ENCODE measurements around the gene BMPER. TPM values are rescaled to one million over a fixed set of nuclear protein-coding genes. Genes with fewer than 3 reads are reported as not detected.

BMPER gene
- total RNA-seq, 1 experiment from 2014 or later: not detected

GRCh38 chr7:33923440-33924229 lies 18.3 kb downstream of the BMPER start:
- no peaks in the 10 kb centered on the region for H3K4me1 ChIP-seq (ENCODE audit: low read length)
- no peak overlapping the region for H3K4me2 ChIP-seq (ENCODE audit: low read depth, low read length, poor library complexity, severe bottlenecking)
- no peak overlapping the region for H3K9ac ChIP-seq (ENCODE audit: low read length)
- H4K20me1 ChIP-seq (ENCODE audit: insufficient read depth, low read depth, low read length): no peaks in the 10 kb centered on the region
- H3K27me3 ChIP-seq (ENCODE audit: low read length): no peaks in the 10 kb centered on the region
- no peak overlapping the region for H3K27ac ChIP-seq (ENCODE audit: low read length)
- no peaks in the 10 kb centered on the region for H3K9me3 ChIP-seq (ENCODE audit: low read length)
- no peaks in the 10 kb centered on the region for H3K36me3 ChIP-seq (ENCODE audit: insufficient read depth, low read length)
- H3K79me2 ChIP-seq (ENCODE audit: low read length): no peaks in the 10 kb centered on the region
- H3K9me2 ChIP-seq (replicated peaks; ENCODE audit: insufficient read depth, low read length): no peaks in the 10 kb centered on the region
- H3K4me3 ChIP-seq (ENCODE audit: low read length): no peak overlapping the region
- no peak for DNase-seq
- no peak overlapping the region for H2AFZ ChIP-seq (ENCODE audit: low read length)

- Histone ChIP-seq H3K4me1 (ENCODE audit: low read length) (no peaks in the 10 kb centered on the region), H4K20me1 (ENCODE audit: insufficient read depth, low read depth, low read length) (no peaks in the 10 kb centered on the region), H3K4me3 (ENCODE audit: low read length) (no peak overlapping the region), H2AFZ (ENCODE audit: low read length) (no peak overlapping the region), H3K4me2 (ENCODE audit: low read depth, low read length, poor library complexity, severe bottlenecking) (no peak overlapping the region), H3K27ac (ENCODE audit: low read length) (no peak overlapping the region), H3K9me3 (ENCODE audit: low read length) (no peaks in the 10 kb centered on the region), H3K9ac (ENCODE audit: low read length) (no peak overlapping the region), H3K36me3 (ENCODE audit: insufficient read depth, low read length) (no peaks in the 10 kb centered on the region), H3K9me2 (replicated peaks; ENCODE audit: insufficient read depth, low read length) (no peaks in the 10 kb centered on the region), H3K27me3 (ENCODE audit: low read length) (no peaks in the 10 kb centered on the region), H3K79me2 (ENCODE audit: low read length) (no peaks in the 10 kb centered on the region)
- DNase-seq: no peak
These were observed 21.2 kb downstream of the BMPER start for GRCh38 chr7:33926535-33926934.

GRCh38 chr7:33928986-33929385 lies 23.6 kb downstream of the BMPER start:
- H4K20me1 ChIP-seq (ENCODE audit: insufficient read depth, low read depth, low read length): no peaks in the 10 kb centered on the region
- H3K9me3 ChIP-seq (ENCODE audit: low read length): no peaks in the 10 kb centered on the region
- no peak overlapping the region for H3K9ac ChIP-seq (ENCODE audit: low read length)
- H3K9me2 ChIP-seq (replicated peaks; ENCODE audit: insufficient read depth, low read length): no peaks in the 10 kb centered on the region
- no peak overlapping the region for H3K4me3 ChIP-seq (ENCODE audit: low read length)
- H3K4me2 ChIP-seq (ENCODE audit: low read depth, low read length, poor library complexity, severe bottlenecking): no peak overlapping the region
- H3K27me3 ChIP-seq (ENCODE audit: low read length): no peaks in the 10 kb centered on the region
- no peak overlapping the region for H2AFZ ChIP-seq (ENCODE audit: low read length)
- no peak for DNase-seq
- no peaks in the 10 kb centered on the region for H3K36me3 ChIP-seq (ENCODE audit: insufficient read depth, low read length)
- no peaks in the 10 kb centered on the region for H3K4me1 ChIP-seq (ENCODE audit: low read length)
- no peak overlapping the region for H3K27ac ChIP-seq (ENCODE audit: low read length)
- no peaks in the 10 kb centered on the region for H3K79me2 ChIP-seq (ENCODE audit: low read length)

- Histone ChIP-seq H3K27ac (ENCODE audit: low read length) (no peak overlapping the region), H3K9me2 (replicated peaks; ENCODE audit: insufficient read depth, low read length) (no peaks in the 10 kb centered on the region), H3K79me2 (ENCODE audit: low read length) (no peaks in the 10 kb centered on the region), H3K36me3 (ENCODE audit: insufficient read depth, low read length) (no peaks in the 10 kb centered on the region), H3K9me3 (ENCODE audit: low read length) (no peaks in the 10 kb centered on the region), H3K4me2 (ENCODE audit: low read depth, low read length, poor library complexity, severe bottlenecking) (no peak overlapping the region), H2AFZ (ENCODE audit: low read length) (no peak overlapping the region), H3K4me3 (ENCODE audit: low read length) (no peak overlapping the region), H4K20me1 (ENCODE audit: insufficient read depth, low read depth, low read length) (no peaks in the 10 kb centered on the region), H3K27me3 (ENCODE audit: low read length) (no peaks in the 10 kb centered on the region), H3K9ac (ENCODE audit: low read length) (no peak overlapping the region), H3K4me1 (ENCODE audit: low read length) (no peaks in the 10 kb centered on the region)
- DNase-seq: no peak
These were observed 26.9 kb downstream of the BMPER start for GRCh38 chr7:33932221-33932620.

- peak; percentile 80 for DNase-seq
- Histone ChIP-seq H3K9me2 (replicated peaks; ENCODE audit: insufficient read depth, low read length) (no peaks in the 10 kb centered on the region), H4K20me1 (ENCODE audit: insufficient read depth, low read depth, low read length) (no peaks in the 10 kb centered on the region), H3K9me3 (ENCODE audit: low read length) (no peaks in the 10 kb centered on the region), H3K4me3 (ENCODE audit: low read length) (no peak overlapping the region), H3K79me2 (ENCODE audit: low read length) (no peaks in the 10 kb centered on the region), H3K36me3 (ENCODE audit: insufficient read depth, low read length) (no peaks in the 10 kb centered on the region), H2AFZ (ENCODE audit: low read length) (no peak overlapping the region), H3K4me1 (ENCODE audit: low read length) (no peaks in the 10 kb centered on the region), H3K9ac (ENCODE audit: low read length) (no peak overlapping the region), H3K27ac (ENCODE audit: low read length) (no peak overlapping the region), H3K27me3 (ENCODE audit: low read length) (no peaks in the 10 kb centered on the region), H3K4me2 (ENCODE audit: low read depth, low read length, poor library complexity, severe bottlenecking) (no peak overlapping the region)
These were observed 27.6 kb downstream of the BMPER start for GRCh38 chr7:33932832-33933468.

- Histone ChIP-seq H3K9me3 (ENCODE audit: low read length) (no peaks in the 10 kb centered on the region), H3K4me2 (ENCODE audit: low read depth, low read length, poor library complexity, severe bottlenecking) (no peak overlapping the region), H4K20me1 (ENCODE audit: insufficient read depth, low read depth, low read length) (no peaks in the 10 kb centered on the region), H3K36me3 (ENCODE audit: insufficient read depth, low read length) (no peaks in the 10 kb centered on the region), H3K9ac (ENCODE audit: low read length) (no peak overlapping the region), H3K27me3 (ENCODE audit: low read length) (no peaks in the 10 kb centered on the region), H3K27ac (ENCODE audit: low read length) (no peak overlapping the region), H3K4me1 (ENCODE audit: low read length) (no peaks in the 10 kb centered on the region), H3K9me2 (replicated peaks; ENCODE audit: insufficient read depth, low read length) (no peaks in the 10 kb centered on the region), H3K4me3 (ENCODE audit: low read length) (no peak overlapping the region), H2AFZ (ENCODE audit: low read length) (no peak overlapping the region), H3K79me2 (ENCODE audit: low read length) (no peaks in the 10 kb centered on the region)
- DNase-seq: no peak
These were observed 28.4 kb downstream of the BMPER start for GRCh38 chr7:33933611-33934281.

- no peaks in the 10 kb centered on the region for H3K36me3 ChIP-seq (ENCODE audit: insufficient read depth, low read length)
- H3K4me3 ChIP-seq (ENCODE audit: low read length): no peak overlapping the region
- H3K9me2 ChIP-seq (replicated peaks; ENCODE audit: insufficient read depth, low read length): no peaks in the 10 kb centered on the region
- no peak overlapping the region for H2AFZ ChIP-seq (ENCODE audit: low read length)
- no peaks in the 10 kb centered on the region for H3K4me1 ChIP-seq (ENCODE audit: low read length)
- H3K27me3 ChIP-seq (ENCODE audit: low read length): no peaks in the 10 kb centered on the region
- H3K79me2 ChIP-seq (ENCODE audit: low read length): no peaks in the 10 kb centered on the region
- no peak overlapping the region for H3K27ac ChIP-seq (ENCODE audit: low read length)
- H3K9me3 ChIP-seq (ENCODE audit: low read length): no peaks in the 10 kb centered on the region
- no peaks in the 10 kb centered on the region for H4K20me1 ChIP-seq (ENCODE audit: insufficient read depth, low read depth, low read length)
- DNase-seq: no peak
- H3K4me2 ChIP-seq (ENCODE audit: low read depth, low read length, poor library complexity, severe bottlenecking): no peak overlapping the region
- no peak overlapping the region for H3K9ac ChIP-seq (ENCODE audit: low read length)
These were observed 29.1 kb downstream of the BMPER start for GRCh38 chr7:33934391-33934790.

- no peak overlapping the region for H3K4me3 ChIP-seq (ENCODE audit: low read length)
- H3K27me3 ChIP-seq (ENCODE audit: low read length): no peaks in the 10 kb centered on the region
- H4K20me1 ChIP-seq (ENCODE audit: insufficient read depth, low read depth, low read length): no peaks in the 10 kb centered on the region
- no peaks in the 10 kb centered on the region for H3K36me3 ChIP-seq (ENCODE audit: insufficient read depth, low read length)
- H3K4me2 ChIP-seq (ENCODE audit: low read depth, low read length, poor library complexity, severe bottlenecking): no peak overlapping the region
- no peaks in the 10 kb centered on the region for H3K9me2 ChIP-seq (replicated peaks; ENCODE audit: insufficient read depth, low read length)
- H3K9me3 ChIP-seq (ENCODE audit: low read length): no peaks in the 10 kb centered on the region
- no peak overlapping the region for H2AFZ ChIP-seq (ENCODE audit: low read length)
- H3K9ac ChIP-seq (ENCODE audit: low read length): no peak overlapping the region
- H3K4me1 ChIP-seq (ENCODE audit: low read length): no peaks in the 10 kb centered on the region
- H3K79me2 ChIP-seq (ENCODE audit: low read length): no peaks in the 10 kb centered on the region
- no peak overlapping the region for H3K27ac ChIP-seq (ENCODE audit: low read length)
- DNase-seq: no peak
These were observed 31.2 kb downstream of the BMPER start for GRCh38 chr7:33936503-33936902.
